A549 (cell line): ENCODE data around the gene RGS6. TPM values are rescaled to one million over a fixed set of nuclear protein-coding genes. Genes with fewer than 3 reads are reported as not detected.

Source experiments
- ATAC-seq, 2 experiments: fragments of 200-7000 bp in 1 of 2; fragments of >200 bp in 1 of 2; cut with Nextera tagmentation in 1 of 2; cut with Tn5 transposase in 1 of 2; 3 replicates each; pipeline versions ENCODE4 v1.8.0 to v1.9.1; 2018 to 2020; ENCODE audit warnings: mild to moderate bottlenecking in 1 of 2, moderate library complexity in 1 of 2
- CTCF ChIA-PET: fragments of 300-600 bp; sonication (Branson Sonifier 250); formaldehyde crosslinking; extraction: SDS; loops from one replicate; lab custom pipeline; 2021; ENCODE audit warnings: antibody characterized with exemption, inconsistent platforms; lab: Yijun Ruan, JAX
- POLR2A ChIA-PET: fragments of 350-600 bp; formaldehyde crosslinking; extraction: SDS; loops from one replicate; lab custom pipeline; 2021; ENCODE audit warnings: antibody characterized with exemption, inconsistent platforms; lab: Yijun Ruan, JAX
- DNase-seq, 2 experiments: peaks; one replicate each; pipeline versions ENCODE4 v3.0.0 to v3.0.0-alpha.2; 2011 to 2016; ENCODE audit warnings: low read depth in 1 of 2, low spot score in 1 of 2
- FAIRE-seq: peaks from 2 replicates; lab custom pipeline; 2011; peaks lifted over from hg19 to GRCh38; lab: Jason Lieb, UNC
- H3K27ac ChIP-seq, 2 experiments: fragments of >200 bp; sonication (Bioruptor Twin); formaldehyde crosslinking; 3 replicates each; pipeline ENCODE4 v1.5.1; 2016 to 2017
- H3K4me1 ChIP-seq: fragments of >200 bp; sonication (Bioruptor Twin); formaldehyde crosslinking; 3 replicates; pipeline ENCODE4 v1.6.1; 2016
- H3K4me2 ChIP-seq: fragments of >200 bp; sonication (Bioruptor Twin); formaldehyde crosslinking; 3 replicates; pipeline ENCODE4 v1.6.1; 2016
- H3K4me3 ChIP-seq: fragments of >200 bp; sonication (Bioruptor Twin); formaldehyde crosslinking; 3 replicates; pipeline ENCODE4 v1.5.1; 2016
- H3K9me3 ChIP-seq: fragments of >200 bp; sonication (Bioruptor Twin); formaldehyde crosslinking; 3 replicates; pipeline ENCODE4 v1.6.1; 2016
- CBX2 ChIP-seq: fragments of 200-600 bp; sonication (generic); IDR thresholded peaks from 2 replicates; pipeline ENCODE4 v1.6.1; 2016; ENCODE audit warnings: low read depth, mild to moderate bottlenecking, borderline replicate concordance
- CBX8 ChIP-seq: fragments of 200-600 bp; sonication (generic); IDR thresholded peaks from 2 replicates; pipeline ENCODE4 v1.6.1; 2016
- CEBPB ChIP-seq, 2 experiments: fragments of >200 bp in 1 of 2; sonication (Bioruptor Twin) in 1 of 2; formaldehyde crosslinking in 1 of 2; IDR thresholded peaks; 2 replicates each; pipeline ENCODE4 v1.6.1; 2012 to 2016
- CHD4 ChIP-seq: fragments of 200-600 bp; sonication (generic); IDR thresholded peaks from 2 replicates; pipeline ENCODE4 v1.6.1; 2016; ENCODE audit warnings: antibody characterized with exemption, mild to moderate bottlenecking, borderline replicate concordance
- EHMT2 ChIP-seq: fragments of 200-600 bp; sonication (generic); IDR thresholded peaks from 2 replicates; pipeline ENCODE4 v1.6.1; 2016; ENCODE audit warnings: antibody characterized with exemption, low read depth, mild to moderate bottlenecking, moderate library complexity
- EP300 ChIP-seq, 2 experiments: fragments of >200 bp; sonication (Bioruptor Twin); formaldehyde crosslinking; IDR thresholded peaks; 2 replicates in 1 of 2; 3 replicates in 1 of 2; pipeline ENCODE4 v1.6.1; 2016 to 2017
- ESRRA ChIP-seq: fragments of 150-350 bp; IDR thresholded peaks from 2 replicates; pipeline ENCODE4 v1.6.1; 2014; ENCODE audit warnings: mild to moderate bottlenecking, low read length, borderline replicate concordance
- FOSB ChIP-seq: fragments of 250-450 bp; sonication (Bioruptor Pico); IDR thresholded peaks from 2 replicates; pipeline ENCODE4 v1.5.0; 2020; ENCODE audit warnings: mild to moderate bottlenecking, moderate library complexity
- FOXS1 ChIP-seq: fragments of 250-450 bp; sonication (Bioruptor Pico); IDR thresholded peaks from 2 replicates; pipeline ENCODE4 v1.5.0; 2020; ENCODE audit warnings: mild to moderate bottlenecking, moderate library complexity
- HDAC2 ChIP-seq: fragments of 200-600 bp; sonication (generic); IDR thresholded peaks from 2 replicates; pipeline ENCODE4 v1.6.1; 2016
- HOXA7 ChIP-seq: fragments of 250-450 bp; sonication (Bioruptor Pico); IDR thresholded peaks from 2 replicates; pipeline ENCODE4 v1.5.0; 2020; ENCODE audit warnings: mild to moderate bottlenecking, moderate library complexity
- HOXB5 ChIP-seq: fragments of 250-450 bp; sonication (Bioruptor Pico); IDR thresholded peaks from 2 replicates; pipeline ENCODE4 v1.5.0; 2020; ENCODE audit warnings: mild to moderate bottlenecking, moderate library complexity
- KDM5A ChIP-seq: fragments of 200-600 bp; sonication (generic); IDR thresholded peaks from 2 replicates; pipeline ENCODE4 v1.6.1; 2016; ENCODE audit warnings: antibody characterized with exemption, mild to moderate bottlenecking
- MAZ ChIP-seq: fragments of 150-350 bp; IDR thresholded peaks from 2 replicates; pipeline ENCODE4 v1.6.1; 2014; ENCODE audit warnings: antibody characterized with exemption, low read depth, low read length, borderline replicate concordance
- MYC ChIP-seq: IDR thresholded peaks from 2 replicates; pipeline ENCODE4 v1.6.1; 2012; ENCODE audit warnings: mild to moderate bottlenecking, inconsistent platforms, low read length, improper control_type of control experiment, borderline replicate concordance
- NFE2L2 ChIP-seq: fragments of 150-350 bp; conservative IDR thresholded peaks from 2 replicates; pipeline ENCODE4 v1.6.1; 2014; ENCODE audit warnings: low read length
- PHF8 ChIP-seq: fragments of 200-600 bp; sonication (generic); IDR thresholded peaks from 2 replicates; pipeline ENCODE4 v1.6.1; 2016; ENCODE audit warnings: low read depth, mild to moderate bottlenecking, antibody characterized with exemption, moderate library complexity, borderline replicate concordance
- REST ChIP-seq: fragments of 200-600 bp; sonication (generic); IDR thresholded peaks from 2 replicates; pipeline ENCODE4 v1.6.1; 2016; ENCODE audit warnings: antibody characterized with exemption, mild to moderate bottlenecking, moderate library complexity
- RFX5 ChIP-seq: fragments of 450-650 bp; IDR thresholded peaks from 2 replicates; pipeline ENCODE4 v1.7.1; 2014; ENCODE audit warnings: antibody characterized with exemption, mild to moderate bottlenecking, moderate library complexity
- SMC3 ChIP-seq: fragments of >200 bp; sonication (Bioruptor Twin); formaldehyde crosslinking; IDR thresholded peaks from 3 replicates; pipeline ENCODE4 v1.6.1; 2018; ENCODE audit warnings: inconsistent platforms
- TP53 ChIP-seq: fragments of 250-450 bp; sonication (Bioruptor Pico); IDR thresholded peaks from 2 replicates; pipeline ENCODE4 v1.5.0; 2021; ENCODE audit warnings: mild to moderate bottlenecking, moderate library complexity
- ZNF302 ChIP-seq: fragments of 250-450 bp; sonication (Bioruptor Pico); IDR thresholded peaks from 2 replicates; pipeline ENCODE4 v1.9.0; 2021; ENCODE audit warnings: inconsistent platforms, mild to moderate bottlenecking, moderate library complexity
- WGBS: methylation state at CpG from one replicate; pipeline ENCODE4 v1.1.6; 2017; ENCODE audit errors: missing lambda C conversion rate; 5-methylcytosine and 5-hydroxymethylcytosine counted together
- polyA plus RNA-seq, 4 experiments: library from polyadenylated mRNA; depleted of rRNA in 3 of 4; stranded (reverse); fragments of >200 nt; fragmentation: RNase III in 1 of 4; extraction: RNeasy Plus Mini Kit Qiagen cat#74134 plus additional on column Dnase treatment in 1 of 4; gene quantifications; 2 replicates in 3 of 4; 3 replicates in 1 of 4; pipeline ENCODE4 v1.2.3, GENCODE V29; 2011 to 2017
- TF ChIP-seq, protein P1 (sequence below): IDR thresholded peaks from 2 replicates; pipeline ENCODE4 v1.6.1; 2012

RGS6 gene
- polyA plus RNA-seq, 2 of the 4 experiments (the other 2 are of a cell fraction), result not detected

DNA sequence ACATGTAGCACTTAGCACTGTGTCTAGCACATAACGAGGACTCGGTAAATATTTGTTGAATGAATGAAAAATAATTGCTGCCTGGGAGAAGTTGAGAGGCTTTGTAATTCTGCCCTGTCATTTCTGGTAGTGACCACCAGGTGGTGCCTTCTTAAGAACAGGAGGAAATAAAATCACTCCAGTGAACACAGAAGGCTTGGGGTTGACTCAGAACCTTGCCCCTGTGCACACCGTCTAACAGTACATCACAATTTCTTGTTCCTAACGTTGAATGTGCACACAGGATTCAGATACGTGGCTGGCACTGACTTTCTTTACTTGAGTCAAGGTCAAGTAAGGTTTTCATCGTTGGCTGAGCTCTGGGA, 91.8 kb downstream of the RGS6 start:
- WGBS, result 4% methylated on average over 5 of the region's 6 CpGs
- TF ChIP-seq SMC3 (peak; percentile 12; the same call in 1 of the 3 replicates), MYC (no peak)
- POLR2A ChIA-PET, result no interaction called here
- H3K4me3 ChIP-seq, result no peak overlapping the region
- DNase-seq (peak in 1 of 2 experiments; percentile 48), ATAC-seq (peak in 1 of 2 experiments; percentile 50; a peak in 3 of 6 replicates), FAIRE-seq (no peak)
- no peaks in the 10 kb centered on the region for H3K4me1 ChIP-seq
- no peaks in the 10 kb centered on the region for H3K9me3 ChIP-seq
- H3K4me2 ChIP-seq, result no peak overlapping the region
- H3K27ac ChIP-seq, result no peak overlapping the region
- CTCF ChIA-PET, result interaction anchor here (0.6 to 1.0 kb wide), 4 partner anchors 14 to 398 kb away, joined by 3 to 4 read pairs (median 3); no protein-coding TSS in a partner anchor

GRCh38 chr14:72024504-72024903, 92.3 kb downstream of the RGS6 start:
- ChIA-PET POLR2A (no interaction called here), CTCF (interaction anchor here (0.8 to 0.9 kb wide), 2 partner anchors 14 to 397 kb away, joined by 3 to 4 read pairs; no protein-coding TSS in a partner anchor)
- H3K9me3 ChIP-seq, result no peaks in the 10 kb centered on the region
- WGBS, result 3% methylated on average over 4 of the region's 4 CpGs
- DNase-seq (no peak), FAIRE-seq (no peak), ATAC-seq (no peak)
- H3K27ac ChIP-seq, result no peak overlapping the region
- no peaks in the 10 kb centered on the region for H3K4me1 ChIP-seq
- TF ChIP-seq CEBPB (IDR thresholded peaks at IDR 0.05) (no peak), PHF8 (no peak), REST (no peak), FOSB (CRISPR knock-in tag) (no peak), MAZ (no peak), NFE2L2 (no peak)
- H3K4me2 ChIP-seq, result no peak overlapping the region
- no peak overlapping the region for H3K4me3 ChIP-seq

- Histone ChIP-seq H3K9me3 (no peaks in the 10 kb centered on the region), H3K4me3 (no peak overlapping the region), H3K4me1 (no peaks in the 10 kb centered on the region), H3K4me2 (no peak overlapping the region), H3K27ac (no peak overlapping the region)
- TF ChIP-seq HDAC2 (no peak), MYC (no peak), HOXB5 (no peak), EP300 (IDR thresholded peaks at IDR 0.05) (no peak), ZNF302 (CRISPR knock-in tag) (no peak), FOXS1 (CRISPR knock-in tag) (no peak), PHF8 (no peak), CHD4 (no peak), CBX8 (no peak), RFX5 (no peak), TP53 (no peak), MAZ (no peak), EHMT2 (no peak), HOXA7 (CRISPR knock-in tag) (no peak), FOSB (CRISPR knock-in tag) (no peak), ESRRA (no peak), CBX2 (no peak), NFE2L2 (no peak), KDM5A (no peak)
- TF ChIP-seq, protein P1, sequence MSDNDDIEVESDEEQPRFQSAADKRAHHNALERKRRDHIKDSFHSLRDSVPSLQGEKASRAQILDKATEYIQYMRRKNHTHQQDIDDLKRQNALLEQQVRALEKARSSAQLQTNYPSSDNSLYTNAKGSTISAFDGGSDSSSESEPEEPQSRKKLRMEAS, result no peak
- ChIA-PET POLR2A (no interaction called here), CTCF (no interaction called here)
- ATAC-seq (no peak), FAIRE-seq (no peak), DNase-seq (no peak)
- 6% methylated on average over 2 of the region's 2 CpGs for WGBS
Observed at GRCh38 chr14:72026536-72026935, 94.3 kb downstream of the RGS6 start.
